Liver (tissue), 9 donors: ENCODE data around the gene NUP43. TPM values are rescaled to one million over a fixed set of nuclear protein-coding genes. Genes with fewer than 3 reads are reported as not detected.
"Not testable (repeated sequence)": the region's sequence is repeated elsewhere in the genome, so short reads cannot be mapped to it uniquely, and the experiment has no call there.

Source experiments
- DNase-seq: peaks from one replicate; pipeline ENCODE4 v3.0.0-alpha.2; 2017; ENCODE audit warnings: low spot score
- H3K27ac ChIP-seq, 2 donors: one replicate each; pipeline ENCODE4 v1.7.0; 2013; ENCODE audit warnings: inconsistent platforms in 2 of 2, low read length in 2 of 2, control low read depth in 1 of 2, low read depth in 1 of 2, mild to moderate bottlenecking in 1 of 2
- H3K27me3 ChIP-seq, 4 donors: one replicate each; pipeline versions ENCODE4 v1.6.1 to v1.7.0; 2013; ENCODE audit warnings: low read length in 3 of 4, inconsistent platforms in 1 of 4, mild to moderate bottlenecking in 1 of 4, moderate library complexity in 1 of 4; ENCODE audit not compliant: control insufficient read depth in 4 of 4, insufficient read depth in 4 of 4
- H3K36me3 ChIP-seq, 4 donors: one replicate each; pipeline versions ENCODE4 v1.6.1 to v1.7.0; 2013; ENCODE audit warnings: low read length in 3 of 4, mild to moderate bottlenecking in 3 of 4, low read depth in 1 of 4, moderate library complexity in 1 of 4; ENCODE audit not compliant: control insufficient read depth in 4 of 4, insufficient read depth in 3 of 4
- H3K4me1 ChIP-seq, 4 donors: one replicate each; pipeline versions ENCODE4 v1.6.1 to v1.7.0; 2013; ENCODE audit warnings: low read length in 3 of 4, mild to moderate bottlenecking in 3 of 4, moderate library complexity in 1 of 4; ENCODE audit not compliant: control insufficient read depth in 4 of 4, insufficient read depth in 4 of 4
- H3K4me3 ChIP-seq, 3 donors: one replicate each; pipeline versions ENCODE4 v1.6.1 to v1.7.0; 2013; ENCODE audit warnings: low read length in 3 of 3, control low read depth in 1 of 3, low read depth in 1 of 3, mild to moderate bottlenecking in 1 of 3
- H3K9ac ChIP-seq, 2 donors: one replicate each; pipeline ENCODE4 v1.7.0; 2013; ENCODE audit warnings: low read length in 2 of 2, mild to moderate bottlenecking in 2 of 2, moderate library complexity in 2 of 2, control low read depth in 1 of 2, low read depth in 1 of 2
- H3K9me3 ChIP-seq, 4 donors: one replicate each; pipeline versions ENCODE4 v1.6.1 to v1.7.0; 2013; ENCODE audit warnings: low read length in 3 of 4; ENCODE audit not compliant: control insufficient read depth in 4 of 4
- EGR1 ChIP-seq, 2 donors: IDR thresholded peaks; 2 replicates each; pipeline ENCODE4 v1.6.1; 2016 to 2018; ENCODE audit warnings: antibody characterized with exemption in 2 of 2, low read depth in 2 of 2
- FOXA2 ChIP-seq: IDR thresholded peaks from 2 replicates; pipeline ENCODE4 v1.6.1; 2016; ENCODE audit warnings: antibody characterized with exemption
- GABPA ChIP-seq, 2 donors: IDR thresholded peaks in 1 of 2; conservative IDR thresholded peaks in 1 of 2; 2 replicates each; pipeline ENCODE4 v1.6.1; 2016; ENCODE audit warnings: antibody characterized with exemption in 2 of 2, mild to moderate bottlenecking in 1 of 2, moderate library complexity in 1 of 2
- HNF4A ChIP-seq, 2 donors: conservative IDR thresholded peaks; 2 replicates each; pipeline ENCODE4 v1.6.1; 2016; ENCODE audit warnings: antibody characterized with exemption in 2 of 2, mild to moderate bottlenecking in 2 of 2
- JUND ChIP-seq, 2 donors: IDR thresholded peaks; 2 replicates each; pipeline ENCODE4 v1.6.1; 2016; ENCODE audit warnings: antibody characterized with exemption in 2 of 2
- RAD21 ChIP-seq, 2 donors: IDR thresholded peaks; 2 replicates each; pipeline ENCODE4 v1.6.1; 2016; ENCODE audit warnings: antibody characterized with exemption in 2 of 2, mild to moderate bottlenecking in 2 of 2
- REST ChIP-seq: IDR thresholded peaks from 2 replicates; pipeline ENCODE4 v1.6.1; 2016; ENCODE audit warnings: antibody characterized with exemption, mild to moderate bottlenecking
- SP1 ChIP-seq: IDR thresholded peaks from 2 replicates; pipeline ENCODE4 v1.6.1; 2018; ENCODE audit warnings: antibody characterized with exemption, mild to moderate bottlenecking
- TAF1 ChIP-seq: conservative IDR thresholded peaks from 2 replicates; pipeline ENCODE4 v1.6.1; 2016; ENCODE audit warnings: antibody characterized with exemption, mild to moderate bottlenecking
- YY1 ChIP-seq: IDR thresholded peaks from 2 replicates; pipeline ENCODE4 v1.6.1; 2016; ENCODE audit warnings: antibody characterized with exemption, mild to moderate bottlenecking
- WGBS: extraction: QIAGEN DNeasy Blood & Tissue Kit; methylation state at CpG from one replicate; pipeline ENCODE4 v1.1.7; 2013; 5-methylcytosine and 5-hydroxymethylcytosine counted together
- polyA plus RNA-seq, 2 donors: library from polyadenylated mRNA; stranded (reverse) in 1 of 2; unstranded in 1 of 2; fragments of 200-250 nt in 1 of 2; fragments of >200 nt in 1 of 2; fragmentation: Nextera tagmentation in 1 of 2; extraction: Ambion mirVana in 1 of 2; gene quantifications; one replicate each; pipeline versions ENCODE4 v1.2.1 to v1.2.3, GENCODE V29; 2013 to 2015
- total RNA-seq, 2 donors: library from RNA; depleted of rRNA; stranded (reverse); fragments of >200 nt; gene quantifications; one replicate each; pipeline ENCODE4 v1.2.3, GENCODE V29; 2014
- TF ChIP-seq, protein P1 (sequence below): IDR thresholded peaks from 2 replicates; pipeline ENCODE4 v1.6.1; 2016; ENCODE audit warnings: antibody characterized with exemption
- TF ChIP-seq, protein P2 (sequence below): fragments of 150-350 bp; IDR thresholded peaks from 2 replicates; pipeline ENCODE4 v1.5.1; 2017; ENCODE audit warnings: improper control_type of control experiment, low read depth, low read length; ENCODE audit not compliant: missing input control
- donor health status: healthy.
- donor health status: healthy.
- donor health status: healthy.
- donor health status: healthy.
- donor health status: healthy.

The NUP43 gene
- total and polyA plus RNA-seq, 4 donors: 3.2 to 18.5 (median 10.4) TPM

DNA sequence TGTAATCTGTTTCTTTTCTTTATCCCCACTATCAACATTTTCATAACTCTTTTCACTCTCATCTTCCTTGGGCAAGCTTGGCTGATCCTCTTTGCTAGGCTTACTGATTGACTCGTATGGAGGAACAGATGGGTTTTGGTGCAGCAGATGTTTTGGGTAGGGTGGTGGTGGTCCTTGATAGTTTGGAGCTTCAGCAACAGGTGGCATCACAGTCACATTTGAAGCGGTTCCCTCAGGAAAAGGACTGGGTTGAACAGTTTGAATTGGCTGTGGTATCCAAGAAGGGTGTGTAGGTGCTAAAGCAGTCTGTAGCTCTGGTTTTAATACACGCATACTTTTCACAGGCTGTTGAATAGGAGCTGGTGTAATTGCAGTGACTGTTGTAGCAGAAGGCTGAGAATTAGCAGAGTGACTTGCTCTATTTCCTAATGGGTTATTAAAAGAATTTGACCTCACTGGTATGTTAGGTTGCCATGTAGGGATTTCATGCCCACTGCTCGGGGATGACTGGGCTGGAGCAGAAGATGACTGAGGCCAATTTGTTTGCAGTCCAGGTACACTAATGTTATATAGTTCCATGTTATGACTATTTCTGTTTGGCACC lies 63.0 kb downstream of the NUP43 start (continued):
- no peak for TF ChIP-seq REST
- no peak for TF ChIP-seq FOXA2

DNA sequence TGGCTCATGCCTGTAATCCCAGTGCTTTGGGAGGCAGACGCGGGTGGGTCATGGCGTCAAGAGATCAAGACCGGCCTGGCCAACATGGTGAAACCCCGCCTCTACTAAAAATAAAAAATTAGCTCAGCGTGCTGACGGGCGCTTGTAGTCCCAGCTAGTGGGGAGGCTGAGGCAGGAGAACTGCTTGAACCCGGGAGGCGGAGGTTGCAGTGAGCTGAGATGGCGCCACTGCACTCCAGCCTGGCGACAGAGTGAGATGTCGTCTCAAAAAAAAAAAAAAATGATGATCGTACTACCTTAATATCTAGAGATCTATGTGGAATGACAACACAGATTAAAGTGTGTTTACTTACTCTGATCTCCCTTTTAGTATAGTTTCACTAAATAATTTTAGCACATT lies 64.5 kb downstream of the NUP43 start:
- peaks cover 7 to 25% (median 18%) of the 10 kb centered on the region in 4 donors for H3K36me3 ChIP-seq

DNA sequence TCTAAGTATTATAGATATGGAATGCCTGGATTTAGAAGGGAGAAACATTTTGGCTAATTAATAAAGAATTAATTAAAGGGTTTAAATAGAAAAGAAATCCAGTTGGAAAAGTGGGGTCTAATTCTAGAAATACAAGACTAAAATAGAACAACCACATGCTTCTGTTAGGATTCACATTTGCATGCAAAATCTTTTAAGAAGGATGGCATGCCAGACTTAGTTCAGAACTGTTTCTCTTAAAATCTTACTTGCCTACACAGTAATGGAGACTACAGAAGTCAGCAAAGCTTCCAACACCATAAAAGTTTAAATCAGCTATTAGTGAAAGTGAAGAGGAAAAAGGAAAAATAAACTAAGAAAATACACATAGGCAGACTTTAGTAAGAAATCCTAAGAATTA lies 65.1 kb downstream of the NUP43 start:
- no peaks in the 10 kb centered on the region for H3K27me3 ChIP-seq
- peaks cover 7 to 28% (median 21%) of the 10 kb centered on the region in 4 donors for H3K36me3 ChIP-seq
- peaks cover 0 to 2% (median 0%) of the 10 kb centered on the region in 4 donors for H3K4me1 ChIP-seq
- no peak for TF ChIP-seq FOXA2
- no peak for TF ChIP-seq RAD21 (IDR thresholded peaks at IDR 0.05)
- TF ChIP-seq, protein P1, sequence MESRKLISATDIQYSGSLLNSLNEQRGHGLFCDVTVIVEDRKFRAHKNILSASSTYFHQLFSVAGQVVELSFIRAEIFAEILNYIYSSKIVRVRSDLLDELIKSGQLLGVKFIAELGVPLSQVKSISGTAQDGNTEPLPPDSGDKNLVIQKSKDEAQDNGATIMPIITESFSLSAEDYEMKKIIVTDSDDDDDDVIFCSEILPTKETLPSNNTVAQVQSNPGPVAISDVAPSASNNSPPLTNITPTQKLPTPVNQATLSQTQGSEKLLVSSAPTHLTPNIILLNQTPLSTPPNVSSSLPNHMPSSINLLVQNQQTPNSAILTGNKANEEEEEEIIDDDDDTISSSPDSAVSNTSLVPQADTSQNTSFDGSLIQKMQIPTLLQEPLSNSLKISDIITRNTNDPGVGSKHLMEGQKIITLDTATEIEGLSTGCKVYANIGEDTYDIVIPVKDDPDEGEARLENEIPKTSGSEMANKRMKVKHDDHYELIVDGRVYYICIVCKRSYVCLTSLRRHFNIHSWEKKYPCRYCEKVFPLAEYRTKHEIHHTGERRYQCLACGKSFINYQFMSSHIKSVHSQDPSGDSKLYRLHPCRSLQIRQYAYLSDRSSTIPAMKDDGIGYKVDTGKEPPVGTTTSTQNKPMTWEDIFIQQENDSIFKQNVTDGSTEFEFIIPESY: no peak
- no peak for TF ChIP-seq YY1
- no peak overlapping the region for H3K27ac ChIP-seq
- no peaks in the 10 kb centered on the region for H3K9me3 ChIP-seq
- no peak overlapping the region for H3K9ac ChIP-seq
- DNase-seq: no peak
- H3K4me3 ChIP-seq: no peak overlapping the region

More for the DNA sequence above, 64.5 kb downstream of the NUP43 start:
- not testable (repeated sequence) for H3K27me3 ChIP-seq, DNase-seq, H3K9ac ChIP-seq, H3K4me3 ChIP-seq, H3K9me3 ChIP-seq, H3K27ac ChIP-seq, H3K4me1 ChIP-seq
- 99% methylated on average over 14 of the region's 14 CpGs for WGBS

DNA sequence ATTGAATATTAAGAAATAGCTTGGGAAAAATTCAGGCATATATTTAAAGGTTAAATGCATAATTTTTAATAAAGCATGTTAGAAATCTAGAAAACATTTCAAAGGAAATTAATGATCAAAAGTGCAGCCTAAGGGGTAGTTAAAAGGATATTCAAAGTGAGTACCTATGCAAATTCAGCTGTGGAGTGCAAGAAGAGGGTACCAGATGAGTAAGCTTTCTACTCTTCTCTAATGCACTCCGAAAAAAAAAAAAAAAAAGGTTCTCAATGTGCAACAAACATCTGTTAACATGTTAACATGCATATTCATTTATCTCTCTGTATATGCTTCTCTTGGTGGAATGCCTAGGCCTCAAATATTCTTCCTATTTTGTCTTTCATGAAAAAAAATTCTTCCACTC lies 65.8 kb downstream of the NUP43 start:
- no peak for TF ChIP-seq JUND (IDR thresholded peaks at IDR 0.05)
- no peak for TF ChIP-seq HNF4A (conservative IDR thresholded peaks at IDR 0.05)
- TF ChIP-seq, protein P2, sequence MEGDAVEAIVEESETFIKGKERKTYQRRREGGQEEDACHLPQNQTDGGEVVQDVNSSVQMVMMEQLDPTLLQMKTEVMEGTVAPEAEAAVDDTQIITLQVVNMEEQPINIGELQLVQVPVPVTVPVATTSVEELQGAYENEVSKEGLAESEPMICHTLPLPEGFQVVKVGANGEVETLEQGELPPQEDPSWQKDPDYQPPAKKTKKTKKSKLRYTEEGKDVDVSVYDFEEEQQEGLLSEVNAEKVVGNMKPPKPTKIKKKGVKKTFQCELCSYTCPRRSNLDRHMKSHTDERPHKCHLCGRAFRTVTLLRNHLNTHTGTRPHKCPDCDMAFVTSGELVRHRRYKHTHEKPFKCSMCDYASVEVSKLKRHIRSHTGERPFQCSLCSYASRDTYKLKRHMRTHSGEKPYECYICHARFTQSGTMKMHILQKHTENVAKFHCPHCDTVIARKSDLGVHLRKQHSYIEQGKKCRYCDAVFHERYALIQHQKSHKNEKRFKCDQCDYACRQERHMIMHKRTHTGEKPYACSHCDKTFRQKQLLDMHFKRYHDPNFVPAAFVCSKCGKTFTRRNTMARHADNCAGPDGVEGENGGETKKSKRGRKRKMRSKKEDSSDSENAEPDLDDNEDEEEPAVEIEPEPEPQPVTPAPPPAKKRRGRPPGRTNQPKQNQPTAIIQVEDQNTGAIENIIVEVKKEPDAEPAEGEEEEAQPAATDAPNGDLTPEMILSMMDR: no peak
- no peak for TF ChIP-seq REST
- TF ChIP-seq GABPA (IDR thresholded peaks at IDR 0.05 in 1 of 2, conservative IDR thresholded peaks at IDR 0.05 in 1 of 2): no peak
- no peak for TF ChIP-seq RAD21 (IDR thresholded peaks at IDR 0.05)
- TF ChIP-seq EGR1 (IDR thresholded peaks at IDR 0.05; ENCODE audit: low read depth in 2 of 2): no peak
- no peak for TF ChIP-seq TAF1
- TF ChIP-seq SP1: no peak

More for the DNA sequence above, 65.8 kb downstream of the NUP43 start:
- DNase-seq: no peak
- Histone ChIP-seq H3K36me3 (peaks cover 8 to 35% (median 24%) of the 10 kb centered on the region in 4 donors), H3K9me3 (no peaks in the 10 kb centered on the region), H3K4me1 (peaks cover 0 to 2% (median 0%) of the 10 kb centered on the region in 4 donors), H3K9ac (no peak overlapping the region), H3K27me3 (no peaks in the 10 kb centered on the region), H3K4me3 (no peak overlapping the region), H3K27ac (no peak overlapping the region)
- WGBS: 71% methylated on average over 1 of the region's 1 CpG
